Left lobe of liver (tissue), 2 donors: Measurements from ENCODE around the gene HARS1. TPM values are rescaled to one million over a fixed set of nuclear protein-coding genes. Genes with fewer than 3 reads are reported as not detected.
"Not testable (repeated sequence)": the region's sequence is repeated elsewhere in the genome, so short reads cannot be mapped to it uniquely, and the experiment has no call there.

Source experiments
- ATAC-seq: fragments of 200-7000 bp; cut with Tn5 transposase; one replicate; pipeline ENCODE4 v1.9.1; 2020; ENCODE audit warnings: mild to moderate bottlenecking, moderate library complexity
- DNase-seq: peaks from one replicate; pipeline ENCODE4 v3.0.0-alpha.2; 2020; ENCODE audit warnings: low spot score
- total RNA-seq: library from RNA; stranded (reverse); gene quantifications from one replicate; pipeline ENCODE4 v1.2.1, GENCODE V29; 2021
- donor health status: DM: no; HTN: no; CAD: no; lungs with moderate emphysema.
- donor health status: DM: no; HTN: yes; CAD: no.

Gene HARS1, protein sequence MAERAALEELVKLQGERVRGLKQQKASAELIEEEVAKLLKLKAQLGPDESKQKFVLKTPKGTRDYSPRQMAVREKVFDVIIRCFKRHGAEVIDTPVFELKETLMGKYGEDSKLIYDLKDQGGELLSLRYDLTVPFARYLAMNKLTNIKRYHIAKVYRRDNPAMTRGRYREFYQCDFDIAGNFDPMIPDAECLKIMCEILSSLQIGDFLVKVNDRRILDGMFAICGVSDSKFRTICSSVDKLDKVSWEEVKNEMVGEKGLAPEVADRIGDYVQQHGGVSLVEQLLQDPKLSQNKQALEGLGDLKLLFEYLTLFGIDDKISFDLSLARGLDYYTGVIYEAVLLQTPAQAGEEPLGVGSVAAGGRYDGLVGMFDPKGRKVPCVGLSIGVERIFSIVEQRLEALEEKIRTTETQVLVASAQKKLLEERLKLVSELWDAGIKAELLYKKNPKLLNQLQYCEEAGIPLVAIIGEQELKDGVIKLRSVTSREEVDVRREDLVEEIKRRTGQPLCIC
- 48.9 TPM for total RNA-seq

DNA sequence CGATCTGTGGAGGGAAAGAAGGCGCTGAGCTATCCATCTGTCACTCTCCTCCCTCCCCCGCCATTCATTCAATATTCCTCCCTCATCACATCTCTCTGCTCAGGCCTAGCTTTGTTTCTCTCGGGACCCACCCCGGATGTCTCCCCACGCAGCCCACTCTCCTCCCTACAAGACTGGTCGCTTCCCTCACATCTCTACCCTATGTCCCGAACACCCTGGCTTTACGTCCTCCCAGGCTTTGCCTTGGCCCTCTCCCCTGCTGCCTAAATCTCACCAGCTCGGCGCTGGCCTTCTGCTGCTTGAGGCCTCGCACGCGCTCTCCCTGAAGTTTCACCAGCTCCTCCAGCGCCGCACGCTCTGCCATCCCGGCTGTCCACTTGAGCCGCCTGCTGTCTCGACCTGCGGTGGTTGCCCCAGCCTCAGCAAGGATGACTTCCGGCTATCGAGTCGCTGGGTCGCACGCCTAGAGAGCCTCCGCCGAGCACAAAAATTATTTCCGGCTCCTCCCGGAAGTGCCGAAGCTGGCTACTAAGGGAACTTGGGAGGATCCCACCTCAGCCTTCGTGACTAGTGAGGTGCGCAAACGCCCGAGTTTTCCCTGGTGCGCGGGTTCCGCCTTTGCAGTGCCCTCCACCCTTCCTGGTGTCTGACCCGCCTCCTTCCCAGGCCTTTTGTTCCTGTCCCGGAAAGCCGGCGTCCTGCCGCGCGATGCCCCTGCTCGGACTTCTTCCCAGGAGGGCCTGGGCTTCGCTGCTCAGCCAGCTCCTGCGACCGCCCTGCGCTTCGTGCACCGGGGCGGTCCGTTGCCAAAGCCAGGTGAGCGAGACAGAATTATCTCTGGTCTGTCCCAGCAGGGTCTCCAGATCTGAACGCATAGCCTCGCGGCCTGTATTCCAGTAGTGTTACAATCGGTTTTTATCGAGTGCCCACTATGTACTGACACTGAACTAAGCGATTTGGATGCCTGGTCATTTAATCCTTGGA lies at the start of gene HARS1, which contains the start of gene HARS2:
TSS of gene HARS1 (minus strand) at position 430 of the 984 bp plus-strand sequence. CDS start at position 364, 66 bp downstream.
TSS of gene HARS2 (plus strand) at position 515 of the 984 bp plus-strand sequence. CDS start at position 709, 194 bp downstream.
- DNase-seq: peak; percentile 93
- peak; percentile 97 for ATAC-seq

DNA sequence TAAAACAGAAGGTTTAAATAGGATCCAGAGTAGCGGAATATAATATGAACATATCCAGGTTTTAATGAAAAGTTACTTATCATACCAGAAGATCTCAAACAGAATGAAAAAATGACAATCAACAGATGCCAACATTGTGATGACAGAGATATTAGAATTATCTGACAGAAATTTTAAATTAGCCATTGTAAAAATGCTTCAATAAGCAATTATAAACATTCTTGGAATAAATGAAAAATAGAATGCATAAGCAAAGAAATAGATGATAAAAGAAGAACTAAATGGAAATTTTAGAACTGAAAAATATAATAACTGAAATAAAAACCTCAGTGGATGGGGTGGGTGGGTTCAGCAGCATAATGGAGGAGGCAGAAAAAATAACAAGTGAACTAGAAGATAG lies 46.3 kb upstream of the HARS1 start:
- no peak for DNase-seq
- no peak for ATAC-seq

DNA sequence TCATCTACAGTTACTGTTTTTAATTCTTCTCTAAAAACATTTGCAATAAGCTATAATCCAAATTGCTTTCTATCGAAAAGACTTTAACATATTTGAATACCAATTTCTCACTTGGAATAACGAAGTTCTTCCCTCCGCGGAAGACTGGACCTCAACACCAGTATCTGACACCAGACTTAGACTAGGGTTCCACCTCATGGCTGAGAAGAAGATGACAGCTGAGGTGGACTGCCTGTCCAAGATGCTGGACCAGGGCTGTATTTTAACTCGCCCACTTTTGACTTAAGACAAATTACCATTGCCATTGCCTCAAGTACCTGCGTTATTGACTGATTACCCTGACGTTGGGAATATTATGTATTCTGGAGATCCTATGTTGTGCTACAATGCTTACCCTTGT lies 43.2 kb upstream of the HARS1 start:
- peak; percentile 95 for ATAC-seq

DNA sequence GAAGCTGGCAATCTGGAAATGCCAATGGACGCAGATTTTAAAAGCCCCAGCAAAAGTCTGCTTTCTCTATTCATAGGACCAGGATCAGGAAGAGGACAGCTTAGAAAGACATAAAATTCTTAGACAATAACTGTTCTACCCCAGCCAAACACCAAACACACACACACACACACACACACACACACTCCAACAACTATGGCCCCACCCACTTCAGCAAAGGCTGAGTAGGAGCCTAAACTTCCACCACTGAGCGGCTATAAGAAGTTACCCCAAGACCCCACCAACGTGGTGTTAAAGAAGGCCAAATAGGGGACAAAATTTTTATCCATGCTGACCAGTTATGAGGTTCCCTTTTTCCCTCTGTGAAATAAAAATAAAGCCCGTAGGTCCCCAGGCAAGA lies 41.9 kb upstream of the HARS1 start:
- ATAC-seq: no peak
- DNase-seq: no peak

More for the DNA sequence above, 43.2 kb upstream of the HARS1 start:
- no peak for DNase-seq

DNA sequence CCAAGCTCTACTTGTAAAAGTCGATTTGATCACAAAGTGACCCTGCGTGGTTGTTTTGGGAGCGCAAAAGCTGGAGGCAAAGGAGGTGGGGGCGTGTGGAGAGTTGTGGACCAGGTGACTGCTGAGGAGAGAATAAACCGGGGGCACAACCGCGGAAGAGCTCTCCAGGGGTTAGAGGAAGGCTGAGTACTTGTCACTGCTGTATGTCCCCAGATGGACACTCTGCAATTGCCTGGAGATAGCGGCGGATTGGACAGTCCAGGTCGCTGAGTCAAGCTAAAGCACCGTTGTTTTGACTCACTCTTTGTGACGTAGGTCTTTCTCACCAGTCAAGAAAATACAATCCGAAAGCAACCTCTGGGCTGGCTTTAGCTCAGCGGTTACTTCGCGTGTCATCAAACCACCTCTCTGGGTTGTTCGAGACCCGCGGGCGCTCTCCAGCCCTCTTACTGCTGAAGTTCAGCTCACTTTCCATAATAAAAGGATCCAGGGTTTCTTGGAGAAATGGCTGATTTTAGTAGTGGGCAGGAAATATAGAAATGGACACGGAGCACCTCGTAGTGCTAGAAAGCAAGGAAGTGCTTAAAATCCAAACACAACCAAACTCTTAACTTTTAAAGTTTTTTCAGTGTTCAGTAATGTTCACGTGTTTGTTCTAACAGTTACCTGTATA lies 34.8 kb upstream of the HARS1 start:
- ATAC-seq (peak; percentile 76), DNase-seq (peak; percentile 51)

DNA sequence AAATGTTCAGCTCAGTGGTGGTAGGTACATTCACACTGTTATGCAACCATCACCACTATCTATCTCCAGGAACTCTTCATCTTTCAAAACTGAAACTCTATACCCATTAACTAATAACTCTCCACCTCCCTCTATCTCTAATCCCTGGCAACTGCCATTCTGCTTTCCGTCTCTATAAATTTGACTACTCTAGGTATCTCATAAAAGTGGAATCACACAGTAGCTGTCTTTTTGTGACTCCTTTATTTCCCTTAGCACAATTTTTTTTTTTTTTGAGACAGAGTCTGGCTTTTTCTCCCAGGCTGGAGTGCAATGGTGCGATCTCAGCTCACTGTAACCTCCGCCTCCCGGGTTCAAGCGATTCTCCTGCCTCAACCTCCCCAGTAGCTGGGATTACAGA lies 30.2 kb upstream of the HARS1 start:
- not testable (repeated sequence) for DNase-seq

DNA sequence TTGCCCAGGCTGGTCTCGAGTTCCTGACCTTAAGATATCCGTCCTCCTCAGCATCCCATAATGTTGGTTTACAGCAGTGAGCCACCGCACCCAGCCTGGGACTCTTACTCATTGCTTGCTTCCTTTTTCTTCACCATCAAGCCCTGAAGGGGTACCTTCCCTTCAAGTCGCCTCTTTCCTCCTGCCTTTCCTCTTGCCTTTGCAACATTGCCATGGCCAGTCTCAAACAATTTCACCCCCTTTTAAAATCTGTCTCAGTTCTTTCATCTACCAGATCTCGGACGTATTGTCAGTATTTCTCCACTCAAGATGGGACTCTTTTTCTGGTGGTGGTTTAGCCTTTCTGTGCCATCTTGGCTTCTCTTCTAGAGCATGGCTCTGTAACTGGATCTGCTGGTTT lies 29.6 kb upstream of the HARS1 start:
- not testable (repeated sequence) for DNase-seq, ATAC-seq

More for the DNA sequence above, 30.2 kb upstream of the HARS1 start:
- ATAC-seq: peak; percentile 56

DNA sequence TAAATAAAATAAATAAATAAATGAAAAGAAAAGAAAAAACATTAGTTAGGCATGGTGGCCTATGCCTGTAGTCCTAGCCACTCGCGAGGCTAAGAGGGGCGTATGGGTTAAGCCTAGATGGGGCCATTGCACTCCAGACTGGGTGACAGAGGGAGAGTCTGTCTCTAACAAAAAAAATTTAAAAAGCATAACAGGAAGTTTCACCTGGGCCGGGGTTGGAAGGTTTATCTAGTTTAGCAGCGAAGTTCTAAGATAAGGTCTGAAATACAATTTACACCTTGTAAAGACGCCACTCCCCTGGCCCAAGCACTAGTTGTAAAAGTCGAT lies 27.1 kb upstream of the HARS1 start:
- ATAC-seq (no peak), DNase-seq (no peak)

DNA sequence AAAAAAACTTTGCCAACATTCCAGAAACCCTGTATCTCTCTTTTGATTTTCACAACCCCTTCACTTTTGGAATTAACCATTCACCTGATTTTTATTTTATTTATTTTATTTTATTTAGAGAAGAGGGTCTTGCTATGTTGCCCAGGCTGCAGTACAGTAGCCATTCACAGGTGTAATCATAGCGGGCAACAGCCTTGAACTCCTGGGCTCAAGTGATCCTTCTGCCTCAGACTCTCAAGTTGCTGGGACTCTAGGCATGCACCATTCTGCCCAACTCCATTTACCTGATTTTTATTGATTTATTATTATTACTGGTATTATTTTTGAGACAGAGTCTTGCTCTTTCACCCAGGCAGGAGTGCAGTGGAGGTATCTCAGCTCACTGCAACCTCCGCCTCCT lies 25.1 kb upstream of the HARS1 start:
- DNase-seq, ATAC-seq: not testable (repeated sequence)

DNA sequence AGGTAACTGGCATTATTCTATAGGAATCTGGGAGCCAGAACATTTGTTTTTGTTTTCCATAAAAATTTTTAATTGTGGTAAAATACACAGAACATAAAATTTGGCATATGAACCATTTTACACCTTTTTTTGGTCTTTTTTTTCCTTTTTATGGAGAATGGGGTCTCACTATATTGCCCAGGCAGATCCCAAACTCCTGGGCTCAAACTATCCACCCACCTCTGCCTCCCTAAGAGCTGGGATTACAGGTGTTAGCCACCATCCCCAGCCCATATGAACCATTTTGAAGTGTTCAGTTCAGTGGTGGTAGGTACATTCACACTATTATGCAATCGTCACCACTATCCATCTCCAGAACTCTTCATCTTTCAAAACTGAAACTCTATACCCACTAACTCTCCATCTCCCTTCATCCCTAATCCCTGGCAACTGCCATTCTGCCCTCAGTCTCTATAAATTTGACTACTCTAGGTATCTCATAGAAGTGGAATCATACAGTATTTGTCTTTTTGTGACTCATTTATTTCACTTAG lies 22.5 kb upstream of the HARS1 start:
- DNase-seq (no peak), ATAC-seq (no peak)

DNA sequence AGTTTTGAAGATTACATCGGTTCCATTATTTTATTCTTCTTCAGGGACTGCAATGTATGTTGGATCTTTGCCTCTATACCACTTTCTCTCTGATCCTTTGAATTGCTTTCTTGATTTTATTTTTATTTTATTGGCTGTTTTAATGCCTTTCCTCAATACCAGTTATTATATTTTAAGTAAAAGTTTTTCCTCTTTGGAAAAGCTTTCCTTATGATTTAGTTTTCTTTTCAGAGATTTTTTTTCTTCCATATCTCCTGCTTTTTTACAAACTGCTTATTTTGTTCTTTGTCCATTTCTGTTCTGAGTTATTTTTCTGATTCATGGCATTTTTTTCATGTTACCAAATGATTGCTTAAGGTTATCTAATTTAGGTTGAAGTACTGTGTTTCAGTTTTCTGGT lies 20.6 kb upstream of the HARS1 start:
- DNase-seq (no peak), ATAC-seq (no peak)

DNA sequence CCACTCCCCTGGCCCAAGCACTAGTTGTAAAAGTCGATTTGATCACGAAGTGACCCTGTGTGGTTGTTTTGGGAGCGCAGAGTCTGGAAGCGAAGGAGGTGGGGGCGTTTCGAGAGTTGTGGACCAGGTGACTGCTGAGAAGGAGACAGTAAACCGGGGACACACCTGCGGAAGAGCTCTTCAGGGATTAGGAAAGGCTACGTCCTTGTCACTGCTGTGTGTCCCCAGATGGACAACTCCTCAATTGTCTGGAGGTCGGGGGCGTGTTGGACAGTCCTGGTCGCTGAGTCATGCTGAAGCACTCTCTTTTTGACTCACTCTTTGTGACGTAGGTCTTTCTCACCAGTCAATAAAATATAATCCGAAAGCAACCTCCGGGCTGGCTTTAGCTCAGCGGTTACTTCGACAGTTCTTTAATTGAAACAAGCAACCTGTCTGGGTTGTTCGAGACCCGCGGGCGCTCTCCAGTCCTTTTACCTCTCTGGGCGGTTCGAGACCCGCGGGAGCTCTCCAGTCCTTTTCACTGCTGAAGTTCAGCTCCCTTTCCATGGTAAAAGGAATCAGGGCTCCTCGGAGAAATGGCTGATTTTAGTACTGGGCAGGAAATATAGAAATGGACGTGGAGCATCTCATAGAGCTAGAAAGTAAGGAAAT lies 19.9 kb upstream of the HARS1 start:
- DNase-seq: peak; percentile 92
- peak; percentile 93 for ATAC-seq

DNA sequence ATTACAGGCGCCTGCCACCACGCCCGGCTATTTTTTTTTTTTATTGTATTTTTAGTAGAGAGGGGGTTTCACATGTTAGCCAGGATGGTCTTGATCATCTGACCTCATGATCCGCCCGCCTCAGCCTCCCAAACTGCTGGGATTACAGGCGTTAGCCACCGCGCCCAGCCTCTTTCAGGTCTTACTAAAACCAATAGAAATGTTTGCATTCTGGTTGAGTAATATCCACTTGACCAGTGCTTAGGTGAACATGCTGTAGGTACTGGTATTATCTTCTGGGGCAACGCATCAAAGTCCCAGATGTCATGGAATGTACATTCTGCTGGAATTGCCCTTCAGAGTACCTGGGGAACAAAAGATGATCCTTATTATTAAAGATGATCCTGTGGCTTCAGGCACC lies 17.6 kb upstream of the HARS1 start:
- ATAC-seq, DNase-seq: not testable (repeated sequence)

DNA sequence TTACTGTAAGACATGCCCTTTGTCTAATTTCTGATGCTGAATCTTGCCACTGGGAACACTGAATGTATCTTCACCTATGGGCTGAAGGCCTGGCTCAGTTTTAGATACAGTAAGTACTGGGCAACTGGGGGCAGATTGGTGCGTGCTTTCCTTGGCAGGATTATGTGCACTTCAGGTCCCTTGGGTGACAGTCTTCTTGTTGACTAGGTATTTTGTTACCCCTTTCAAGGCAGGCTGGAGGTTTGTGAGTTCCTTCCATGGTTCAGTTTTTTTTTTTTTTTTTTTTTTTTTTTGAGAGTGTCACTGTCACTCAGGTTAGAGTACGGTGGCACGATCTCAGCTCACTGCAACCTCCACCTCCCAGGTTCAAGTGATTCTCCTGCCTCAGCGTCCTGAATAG lies 16.6 kb upstream of the HARS1 start:
- ATAC-seq: no peak
- DNase-seq: no peak

DNA sequence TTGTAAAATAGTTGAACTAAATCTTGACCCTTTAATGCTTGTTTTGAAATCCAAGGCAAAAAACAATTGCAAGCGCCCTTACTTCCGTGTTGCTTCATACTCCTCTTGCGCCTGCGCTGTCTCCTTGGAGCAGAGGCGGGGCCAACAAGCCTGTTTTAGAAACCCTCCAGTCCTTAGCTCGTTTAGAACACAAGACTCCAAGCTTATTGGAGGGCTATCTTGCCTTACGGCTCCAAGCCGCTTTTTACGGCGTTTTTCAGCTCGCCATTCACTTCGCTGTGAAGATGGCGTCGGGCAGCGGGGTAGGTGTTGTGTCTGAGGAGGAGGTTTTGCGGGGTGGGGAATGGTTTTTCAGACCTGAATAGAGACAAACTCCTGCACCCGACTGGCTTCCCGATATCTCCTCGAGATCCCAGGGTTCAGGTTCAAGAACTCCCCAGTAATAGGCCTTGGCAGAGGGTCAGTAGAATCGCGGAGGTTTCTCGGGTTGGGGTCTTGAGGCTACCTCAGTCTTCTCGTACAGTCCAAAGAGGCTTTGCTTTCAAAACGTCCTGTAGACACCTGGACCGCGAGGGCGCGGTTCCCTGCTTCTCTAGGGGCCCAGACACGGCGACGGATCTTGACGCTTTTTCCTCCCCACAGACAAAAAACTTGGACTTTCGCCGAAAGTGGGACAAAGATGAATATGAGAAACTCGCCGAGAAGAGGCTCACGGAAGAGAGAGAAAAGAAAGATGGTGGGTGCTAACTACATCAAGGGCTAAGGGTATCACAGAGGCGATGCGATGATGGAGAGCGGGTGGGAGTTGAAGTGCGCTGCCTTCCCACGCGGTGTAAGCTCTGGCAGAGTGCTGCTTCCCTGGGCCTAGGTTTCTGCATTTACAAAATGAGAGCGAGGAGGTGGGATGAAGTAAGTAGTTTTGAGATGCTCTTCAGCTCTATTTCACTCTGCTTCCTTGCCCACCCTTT lies 9.3 kb upstream of the HARS1 start, which contains the start of gene ZMAT2:
TSS of gene ZMAT2 (plus strand) at position 271 of the 968 bp plus-strand sequence. CDS start at position 285, 14 bp downstream.
- peak; percentile 99 for ATAC-seq
- DNase-seq: peak; percentile 97

DNA sequence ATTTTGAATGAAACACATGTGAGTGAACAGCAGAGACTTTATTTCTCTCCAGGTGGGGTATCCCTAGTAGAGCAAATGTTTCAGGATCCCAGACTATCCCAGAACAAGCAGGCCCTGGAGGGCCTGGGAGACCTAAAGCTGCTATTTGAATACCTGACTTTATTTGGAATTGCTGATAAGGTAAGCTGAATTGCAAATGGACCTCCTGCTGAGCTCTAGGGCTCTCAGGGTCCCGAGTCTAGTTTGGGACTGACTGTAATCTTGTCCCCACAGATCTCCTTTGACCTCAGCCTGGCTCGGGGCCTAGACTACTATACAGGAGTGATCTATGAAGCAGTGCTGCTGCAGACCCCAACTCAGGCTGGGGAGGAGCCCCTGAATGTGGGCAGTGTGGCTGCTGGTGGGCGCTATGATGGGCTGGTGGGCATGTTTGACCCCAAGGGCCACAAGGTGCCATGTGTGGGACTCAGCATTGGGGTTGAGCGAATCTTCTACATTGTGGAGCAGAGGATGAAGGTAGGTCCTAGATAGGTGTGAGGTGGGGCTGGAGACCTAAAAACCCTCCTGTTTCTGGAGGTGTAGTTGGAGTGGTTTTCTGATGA lies 5.8 kb upstream of the HARS1 start:
- ATAC-seq (no peak), DNase-seq (no peak)

DNA sequence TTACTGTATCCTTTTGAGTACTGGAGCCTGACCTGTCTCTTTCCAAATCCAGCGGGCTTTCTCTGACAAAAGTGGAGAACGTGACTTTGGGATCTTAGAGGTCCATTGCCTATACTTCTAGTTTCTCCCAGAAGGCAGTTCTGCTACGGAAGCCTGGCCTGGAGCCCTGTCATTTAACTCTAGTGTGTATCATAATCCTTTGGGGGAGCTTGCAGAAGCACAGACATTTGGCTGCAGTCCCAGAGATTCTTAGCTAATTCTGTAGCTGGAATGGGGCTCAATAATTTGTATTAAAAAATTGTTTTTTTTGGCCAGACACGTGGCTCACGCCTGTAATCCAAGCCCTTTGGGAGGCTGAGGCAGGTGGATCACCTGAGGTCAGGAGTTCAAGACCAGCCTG lies 3.1 kb upstream of the HARS1 start:
- DNase-seq: no peak
- no peak for ATAC-seq

DNA sequence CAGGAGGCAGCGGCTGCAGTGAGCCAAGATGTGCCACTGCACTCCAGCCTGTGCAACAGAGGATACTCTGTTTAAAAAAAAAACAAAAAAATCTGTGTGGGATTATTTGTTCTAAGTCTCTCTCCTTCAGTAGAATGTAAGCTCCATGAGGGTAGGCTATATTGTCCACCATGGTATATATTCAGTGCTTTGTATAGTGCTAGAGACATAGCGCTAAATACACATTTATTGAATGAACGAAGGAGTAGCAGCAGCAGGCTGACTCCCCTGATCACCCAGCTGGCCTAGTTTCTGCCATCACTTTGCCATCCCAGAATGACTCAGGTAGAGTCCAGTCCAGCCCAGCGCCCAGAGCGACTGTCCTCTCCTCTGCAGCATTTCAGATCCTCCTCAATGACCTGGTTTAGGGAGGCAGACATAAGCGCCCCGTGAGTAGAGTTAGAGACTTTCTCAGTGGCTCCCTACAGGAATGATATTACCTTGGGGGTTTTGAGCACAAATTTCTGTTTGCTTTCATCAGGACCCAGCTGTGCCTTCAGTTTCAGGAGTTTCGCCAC lies 716 bp downstream of the HARS1 start:
- peak; percentile 4 for ATAC-seq
- no peak for DNase-seq
